DOHH2 (cell line): ENCODE measurements around the gene UGT2A2.
A peak's percentile ranks its signal among the peaks of the same experiment; 100 is the strongest.

Source experiments
- EZH2phosphoT487 ChIP-seq: fragments of 200-600 bp; sonication (generic); IDR thresholded peaks from 2 replicates; pipeline ENCODE4 v1.6.1; 2017; ENCODE audit warnings: borderline replicate concordance, mild to moderate bottlenecking, antibody characterized with exemption, low read length, moderate library complexity, mixed read lengths
- TF ChIP-seq, protein P1 (sequence below): fragments of 200-600 bp; sonication (generic); IDR thresholded peaks from one replicate; pipeline ENCODE4 v1.5.1; 2014; ENCODE audit warnings: antibody characterized with exemption, mild to moderate bottlenecking, low read depth, low read length; ENCODE audit not compliant: poor library complexity, severe bottlenecking

DNA sequence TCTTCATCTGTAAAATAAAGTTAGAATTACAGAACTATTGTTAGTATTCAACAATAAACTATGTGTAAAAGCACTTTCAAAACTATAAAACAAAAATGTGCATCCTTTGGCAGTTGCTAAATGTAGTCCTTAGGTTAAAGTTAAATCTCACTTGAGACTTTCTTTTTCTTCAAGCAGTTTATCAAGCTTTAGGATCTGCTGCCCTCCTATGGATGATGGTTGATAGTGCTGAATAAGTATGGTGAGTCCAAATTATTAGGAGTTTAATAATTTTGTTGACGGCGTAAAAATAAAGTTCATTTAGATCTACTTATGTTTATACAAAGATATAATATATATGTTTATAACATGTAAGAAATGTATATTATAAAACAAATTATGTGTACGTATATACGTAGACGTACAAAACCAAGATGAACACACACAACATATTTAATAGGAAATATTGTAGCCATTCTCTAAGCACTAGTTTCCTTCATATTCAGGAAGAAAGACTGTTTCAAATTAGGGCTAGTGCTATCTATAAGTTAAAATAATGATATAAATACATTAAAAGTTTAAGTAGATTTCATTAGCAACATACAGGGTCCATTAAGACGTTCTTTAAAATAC, 22.3 kb downstream of the UGT2A2 start:
- TF ChIP-seq, protein P1, sequence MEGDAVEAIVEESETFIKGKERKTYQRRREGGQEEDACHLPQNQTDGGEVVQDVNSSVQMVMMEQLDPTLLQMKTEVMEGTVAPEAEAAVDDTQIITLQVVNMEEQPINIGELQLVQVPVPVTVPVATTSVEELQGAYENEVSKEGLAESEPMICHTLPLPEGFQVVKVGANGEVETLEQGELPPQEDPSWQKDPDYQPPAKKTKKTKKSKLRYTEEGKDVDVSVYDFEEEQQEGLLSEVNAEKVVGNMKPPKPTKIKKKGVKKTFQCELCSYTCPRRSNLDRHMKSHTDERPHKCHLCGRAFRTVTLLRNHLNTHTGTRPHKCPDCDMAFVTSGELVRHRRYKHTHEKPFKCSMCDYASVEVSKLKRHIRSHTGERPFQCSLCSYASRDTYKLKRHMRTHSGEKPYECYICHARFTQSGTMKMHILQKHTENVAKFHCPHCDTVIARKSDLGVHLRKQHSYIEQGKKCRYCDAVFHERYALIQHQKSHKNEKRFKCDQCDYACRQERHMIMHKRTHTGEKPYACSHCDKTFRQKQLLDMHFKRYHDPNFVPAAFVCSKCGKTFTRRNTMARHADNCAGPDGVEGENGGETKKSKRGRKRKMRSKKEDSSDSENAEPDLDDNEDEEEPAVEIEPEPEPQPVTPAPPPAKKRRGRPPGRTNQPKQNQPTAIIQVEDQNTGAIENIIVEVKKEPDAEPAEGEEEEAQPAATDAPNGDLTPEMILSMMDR: peak; percentile 54
- TF ChIP-seq EZH2phosphoT487: no peak
